ENCODE results near the gene LENG8.
"Not testable (repeated sequence)": the region's sequence is repeated elsewhere in the genome, so short reads cannot be mapped to it uniquely, and the experiment has no call there.

The LENG8 gene

GRCh38 chr19:54462655-54463530 lies 13.9 kb downstream of the LENG8 start:
- H3K36me3 Mint-ChIP-seq (ENCODE audit: low read depth), result peaks cover 38% of the 10 kb centered on the region
- H3K4me3 Mint-ChIP-seq, result peak overlapping the region; percentile 68 to 86 (median 68)
- H3K9me3 Mint-ChIP-seq, result no peaks in the 10 kb centered on the region

GRCh38 chr19:54463531-54464043 lies 14.6 kb downstream of the LENG8 start, which contains the start of gene LENG9:
Gene LENG9 (minus strand): TSS chr19:54463778. CDS start chr19:54463526, 252 bp downstream.
- Mint-ChIP-seq H3K36me3 (ENCODE audit: low read depth) (peaks cover 37% of the 10 kb centered on the region), H3K27me3 (ENCODE audit: low read depth) (peaks cover 4% of the 10 kb centered on the region), H3K4me1 (peaks cover 31% of the 10 kb centered on the region), H3K4me3 (peak within 1 kb of the TSS; percentile 88), H3K9me3 (no peaks in the 10 kb centered on the region), H3K27ac (peak within 1 kb of the TSS; percentile 95 to 99 (median 97))
- TF ChIP-seq CTCF (IDR thresholded peaks at IDR 0.05; ENCODE audit: unreplicated experiment in 3 of 3), result no peak

More at GRCh38 chr19:54462655-54463530, 13.9 kb downstream of the LENG8 start:
- Mint-ChIP-seq H3K4me1 (peaks cover 31% of the 10 kb centered on the region), H3K27me3 (ENCODE audit: low read depth) (peaks cover 4% of the 10 kb centered on the region), H3K27ac (peak overlapping the region in 2 of 3 experiments; percentile 14 to 95)
- TF ChIP-seq CTCF (IDR thresholded peaks at IDR 0.05; ENCODE audit: unreplicated experiment in 3 of 3), result peak in 2 of 3 experiments; percentile 10

- H3K27me3 Mint-ChIP-seq (ENCODE audit: low read depth), result peaks cover 4% of the 10 kb centered on the region
- peak overlapping the region; percentile 88 for H3K4me3 Mint-ChIP-seq
- TF ChIP-seq CTCF (IDR thresholded peaks at IDR 0.05; ENCODE audit: unreplicated experiment in 3 of 3), result no peak
- H3K27ac Mint-ChIP-seq, result peak overlapping the region; percentile 95 to 99 (median 97)
- H3K36me3 Mint-ChIP-seq (ENCODE audit: low read depth), result peaks cover 31% of the 10 kb centered on the region
- H3K4me1 Mint-ChIP-seq, result peaks cover 28% of the 10 kb centered on the region
- no peaks in the 10 kb centered on the region for H3K9me3 Mint-ChIP-seq
These were observed 15.1 kb downstream of the LENG8 start for GRCh38 chr19:54464044-54464629.

GRCh38 chr19:54464630-54465425 lies 15.8 kb downstream of the LENG8 start:
- TF ChIP-seq CTCF (IDR thresholded peaks at IDR 0.05; ENCODE audit: unreplicated experiment in 3 of 3), result no peak
- H3K36me3 Mint-ChIP-seq (ENCODE audit: low read depth), result peaks cover 31% of the 10 kb centered on the region
- H3K27me3 Mint-ChIP-seq (ENCODE audit: low read depth), result peaks cover 11% of the 10 kb centered on the region
- no peaks in the 10 kb centered on the region for H3K9me3 Mint-ChIP-seq
- H3K4me3 Mint-ChIP-seq, result peak overlapping the region; percentile 88
- H3K4me1 Mint-ChIP-seq, result peaks cover 27% of the 10 kb centered on the region
- H3K27ac Mint-ChIP-seq, result peak overlapping the region; percentile 95 to 99 (median 97)

GRCh38 chr19:54465426-54466109 lies 16.6 kb downstream of the LENG8 start:
- no peak for TF ChIP-seq CTCF (IDR thresholded peaks at IDR 0.05; ENCODE audit: unreplicated experiment in 3 of 3)
- H3K27ac Mint-ChIP-seq, result peak overlapping the region; percentile 58 to 65 (median 61)
- H3K4me1 Mint-ChIP-seq, result peaks cover 32% of the 10 kb centered on the region
- no peaks in the 10 kb centered on the region for H3K9me3 Mint-ChIP-seq
- H3K36me3 Mint-ChIP-seq (ENCODE audit: low read depth), result peaks cover 29% of the 10 kb centered on the region
- peak overlapping the region; percentile 71 to 76 (median 71) for H3K4me3 Mint-ChIP-seq
- H3K27me3 Mint-ChIP-seq (ENCODE audit: low read depth), result peaks cover 17% of the 10 kb centered on the region

GRCh38 chr19:54466110-54466480 lies 17.1 kb downstream of the LENG8 start:
- Mint-ChIP-seq H3K4me1 (peaks cover 36% of the 10 kb centered on the region), H3K27ac (peak overlapping the region; percentile 58 to 82 (median 61)), H3K27me3 (ENCODE audit: low read depth) (peaks cover 21% of the 10 kb centered on the region), H3K36me3 (ENCODE audit: low read depth) (peaks cover 29% of the 10 kb centered on the region), H3K4me3 (peak overlapping the region; percentile 71 to 76 (median 71))
- H3K9me3 Mint-ChIP-seq, result not testable (repeated sequence)
